HepG2 (cell line): ENCODE data around the gene THAP2. TPM values are rescaled to one million over a fixed set of nuclear protein-coding genes. Genes with fewer than 3 reads are reported as not detected.
A peak's percentile ranks its signal among the peaks of the same experiment; 100 is the strongest.

Source experiments
- ATAC-seq: fragments of 200-7000 bp; cut with Tn5 transposase; 3 replicates; pipeline ENCODE4 v1.9.1; 2020; ENCODE audit warnings: mild to moderate bottlenecking, moderate library complexity
- BruUV-seq: library from RNA; stranded (reverse); fragments of 400-500 nt; replicated peaks from 2 replicates; lab custom pipeline; 2021; lab: Mats Ljungman, UMichigan
- CTCF ChIA-PET: fragments of 300-600 bp; formaldehyde crosslinking; extraction: SDS; loops from one replicate; lab custom pipeline; 2021; ENCODE audit warnings: low total read pairs, inconsistent platforms, low intra/inter-chr PET ratio; lab: Yijun Ruan, JAX
- POLR2A ChIA-PET: fragments of 350-600 bp; sonication (Branson Sonifier 250); formaldehyde crosslinking; loops from one replicate; lab custom pipeline; 2020; ENCODE audit warnings: antibody characterized with exemption, inconsistent platforms; lab: Yijun Ruan, JAX
- DNase-seq: peaks from one replicate; pipeline ENCODE4 v3.0.0-alpha.2; 2015; ENCODE audit warnings: low spot score
- FAIRE-seq: peaks from 3 replicates; lab custom pipeline; 2011; peaks lifted over from hg19 to GRCh38; lab: Jason Lieb, UNC
- H2AFZ ChIP-seq: one replicate; pipeline ENCODE4 v1.6.1; 2011; ENCODE audit warnings: low read length, inconsistent platforms
- H3K27ac ChIP-seq: fragments of 300-600 bp; 3 replicates; pipeline ENCODE4 v1.8.0; 2011; ENCODE audit warnings: mixed run types, mild to moderate bottlenecking, mixed read lengths, low read length, inconsistent platforms; ENCODE audit not compliant: insufficient read depth; ENCODE audit errors: extremely low read length
- H3K27me3 ChIP-seq, 2 experiments: fragments of 200-600 bp in 1 of 2; 2 replicates in 1 of 2; 3 replicates in 1 of 2; pipeline versions ENCODE4 v1.6.0 to v1.8.0; 2011; ENCODE audit warnings: low read length in 2 of 2, mild to moderate bottlenecking in 2 of 2, moderate library complexity in 2 of 2, inconsistent platforms in 1 of 2; ENCODE audit not compliant: insufficient read depth in 2 of 2, control insufficient read depth in 1 of 2
- H3K36me3 ChIP-seq, 2 experiments: fragments of 200-600 bp in 1 of 2; replicated peaks in 1 of 2; 2 replicates in 1 of 2; 3 replicates in 1 of 2; pipeline versions ENCODE4 v1.5.1 to v1.8.0; 2011; ENCODE audit warnings: low read length in 2 of 2, inconsistent platforms in 1 of 2; ENCODE audit not compliant: insufficient read depth in 2 of 2, control insufficient read depth in 1 of 2
- H3K4me1 ChIP-seq: 2 replicates; pipeline ENCODE4 v1.5.1; 2012; ENCODE audit warnings: low read length, inconsistent platforms; ENCODE audit not compliant: insufficient read depth
- H3K4me2 ChIP-seq: 2 replicates; pipeline ENCODE4 v1.6.0; 2011; ENCODE audit warnings: low read depth, low read length, inconsistent platforms
- H3K4me3 ChIP-seq, 3 experiments: fragments of 200-600 bp in 1 of 3; sonication (generic), shearing (Covaris generic) in 1 of 3; replicated peaks in 1 of 3; 2 replicates each; pipeline ENCODE4 v1.5.1; 2011 to 2016; ENCODE audit warnings: low read length in 3 of 3, inconsistent platforms in 2 of 3, low read depth in 2 of 3, mild to moderate bottlenecking in 2 of 3, control low read depth in 1 of 3, mixed read lengths in 1 of 3; ENCODE audit not compliant: insufficient read depth in 1 of 3
- H3K79me2 ChIP-seq: one replicate; pipeline ENCODE4 v1.6.1; 2011; ENCODE audit warnings: low read length, inconsistent platforms; ENCODE audit not compliant: insufficient read depth
- H3K9ac ChIP-seq: 2 replicates; pipeline ENCODE4 v1.6.0; 2011; ENCODE audit warnings: mild to moderate bottlenecking, low read depth, low read length, inconsistent platforms; ENCODE audit not compliant: insufficient read depth
- H3K9me3 ChIP-seq: 2 replicates; pipeline ENCODE4 v1.5.1; 2012; ENCODE audit warnings: mild to moderate bottlenecking, low read length
- H4K20me1 ChIP-seq: 2 replicates; pipeline ENCODE4 v1.6.0; 2011; ENCODE audit warnings: inconsistent platforms, mild to moderate bottlenecking, low read length, moderate library complexity; ENCODE audit not compliant: insufficient read depth
- ARID2 ChIP-seq: sonication (generic); formaldehyde crosslinking; IDR thresholded peaks from 2 replicates; pipeline ENCODE4 v1.8.1; 2022; ENCODE audit warnings: mild to moderate bottlenecking, missing genetic modification reagents, borderline replicate concordance
- GZF1 ChIP-seq: sonication (generic); formaldehyde crosslinking; IDR thresholded peaks from 2 replicates; pipeline ENCODE4 v1.5.1; 2020; ENCODE audit warnings: mild to moderate bottlenecking, missing genetic modification reagents
- HBP1 ChIP-seq: IDR thresholded peaks from 2 replicates; pipeline ENCODE4 v1.6.1; 2016; ENCODE audit warnings: low read depth, control low read depth
- POGK ChIP-seq: sonication (generic); formaldehyde crosslinking; conservative IDR thresholded peaks from 2 replicates; pipeline ENCODE4 v1.8.0; 2022; ENCODE audit warnings: mild to moderate bottlenecking, moderate library complexity, missing genetic modification reagents
- REXO4 ChIP-seq: sonication (generic); formaldehyde crosslinking; IDR thresholded peaks from 2 replicates; pipeline ENCODE4 v1.8.0; 2022; ENCODE audit warnings: missing genetic modification reagents, mild to moderate bottlenecking, borderline replicate concordance
- SMAD3 ChIP-seq: sonication (generic); formaldehyde crosslinking; IDR thresholded peaks from 2 replicates; pipeline ENCODE4 v1.4.0; 2020; ENCODE audit warnings: missing genetic modification reagents
- SUZ12 ChIP-seq: fragments of 150-350 bp; IDR thresholded peaks from 2 replicates; pipeline ENCODE4 v1.6.1; 2014; ENCODE audit warnings: low read depth, low read length
- ZNF318 ChIP-seq: sonication (generic); formaldehyde crosslinking; IDR thresholded peaks from 2 replicates; pipeline ENCODE4 v1.4.0; 2020; ENCODE audit warnings: mild to moderate bottlenecking, missing genetic modification reagents
- ZNF674 ChIP-seq: sonication (generic); formaldehyde crosslinking; IDR thresholded peaks from 2 replicates; pipeline ENCODE4 v1.5.0; 2020; ENCODE audit warnings: low read depth, mild to moderate bottlenecking, missing genetic modification reagents
- ZNF709 ChIP-seq: sonication (generic); formaldehyde crosslinking; IDR thresholded peaks from 2 replicates; pipeline ENCODE4 v1.5.0; 2020; ENCODE audit warnings: mild to moderate bottlenecking, missing genetic modification reagents
- WGBS: methylation state at CpG from one replicate; pipeline ENCODE4 v1.1.6; 2017; ENCODE audit warnings: low lambda C conversion rate; 5-methylcytosine and 5-hydroxymethylcytosine counted together
- in situ Hi-C: cut with HindIII; loops from 2 replicates; pipeline ENCODE4 v1.10.0; 2017; ENCODE audit warnings: low pct_unique_long_range_greater_than_20kb; ENCODE audit not compliant: extremely low pct_ligation_motif_present
- intact Hi-C: fragments of 100-400 bp; cut with micrococcal nuclease; formaldehyde crosslinking; loops from one replicate; pipeline ENCODE4 v1.10.0; 2022; ENCODE audit not compliant: unreplicated experiment
- polyA plus RNA-seq, 8 experiments: library from polyadenylated mRNA; depleted of rRNA in 3 of 8; stranded (reverse) in 7 of 8; unstranded in 1 of 8; fragments of >200 nt; fragmentation: Illumina TruSeq in 4 of 8; extraction: Trizol in 4 of 8; gene quantifications; 2 replicates each; pipeline versions ENCODE4 v1.2.1 to v1.2.3, GENCODE V29; 2011 to 2016; ENCODE audit warnings: low read depth in 4 of 8, missing spikeins in 1 of 8, mixed read lengths in 1 of 8; ENCODE audit not compliant: insufficient read depth in 1 of 8
- total RNA-seq, 5 experiments: library from RNA; depleted of rRNA; stranded (reverse); fragments of >200 nt; fragmentation: Illumina TruSeq; extraction: Trizol; gene quantifications; 2 replicates each; pipeline ENCODE4 v1.2.3, GENCODE V29; 2016; ENCODE audit warnings: low read depth in 1 of 5

Gene THAP2
- total and polyA plus RNA-seq, 2 of the 13 experiments (the other 11 are each of a cell fraction or from before 2014, with no cell fraction given) = 5.2 to 6.2 TPM

GRCh38 chr12:71626098-71626497, 38.0 kb upstream of the THAP2 start:
- WGBS = 99% methylated on average over 5 of the region's 5 CpGs
- Histone ChIP-seq H3K27ac (peak overlapping the region; percentile 23), H4K20me1 (no peaks in the 10 kb centered on the region), H3K4me1 (peaks cover 7% of the 10 kb centered on the region; the same call in 1 of the 2 replicates), H3K4me3 (no peak overlapping the region), H2AFZ (no peak overlapping the region), H3K4me2 (no peak overlapping the region), H3K27me3 (no peaks in the 10 kb centered on the region), H3K9me3 (no peaks in the 10 kb centered on the region), H3K36me3 (peaks cover 15 to 88% of the 10 kb centered on the region in 2 experiments), H3K9ac (no peak overlapping the region), H3K79me2 (no peaks in the 10 kb centered on the region)
- BruUV-seq = no TSS peak
- no peak for FAIRE-seq
- no peak for ATAC-seq
- in situ Hi-C loops (no loop called here), intact Hi-C loops (no loop called here)
- DNase-seq = no peak
- TF ChIP-seq ZNF709 (CRISPR knock-in tag) = no peak
- no peak for TF ChIP-seq POGK (CRISPR knock-in tag)
- TF ChIP-seq ZNF674 = no peak
- no peak for TF ChIP-seq ZNF318 (CRISPR knock-in tag)
- TF ChIP-seq SMAD3 (CRISPR knock-in tag) = no peak
- no peak for TF ChIP-seq ARID2 (CRISPR knock-in tag)
- no peak for TF ChIP-seq REXO4 (CRISPR knock-in tag)
- TF ChIP-seq HBP1 (CRISPR knock-in tag) = no peak
- no peak for TF ChIP-seq SUZ12
- TF ChIP-seq GZF1 (CRISPR knock-in tag) = no peak
- POLR2A ChIA-PET = interaction anchor here (1.8 kb wide), 1 partner anchor 38 kb away, joined by 3 read pairs; the partner anchor contains the start of gene THAP2
- CTCF ChIA-PET = no interaction called here
